IPS DF 19.7 (cell line): Measurements from ENCODE around the gene HYDIN.

Experiments used
- DNase-seq: peaks from one replicate; pipeline ENCODE4 v3.0.0-alpha.2; 2013; ENCODE audit warnings: low read depth, low spot score

HYDIN gene

DNA sequence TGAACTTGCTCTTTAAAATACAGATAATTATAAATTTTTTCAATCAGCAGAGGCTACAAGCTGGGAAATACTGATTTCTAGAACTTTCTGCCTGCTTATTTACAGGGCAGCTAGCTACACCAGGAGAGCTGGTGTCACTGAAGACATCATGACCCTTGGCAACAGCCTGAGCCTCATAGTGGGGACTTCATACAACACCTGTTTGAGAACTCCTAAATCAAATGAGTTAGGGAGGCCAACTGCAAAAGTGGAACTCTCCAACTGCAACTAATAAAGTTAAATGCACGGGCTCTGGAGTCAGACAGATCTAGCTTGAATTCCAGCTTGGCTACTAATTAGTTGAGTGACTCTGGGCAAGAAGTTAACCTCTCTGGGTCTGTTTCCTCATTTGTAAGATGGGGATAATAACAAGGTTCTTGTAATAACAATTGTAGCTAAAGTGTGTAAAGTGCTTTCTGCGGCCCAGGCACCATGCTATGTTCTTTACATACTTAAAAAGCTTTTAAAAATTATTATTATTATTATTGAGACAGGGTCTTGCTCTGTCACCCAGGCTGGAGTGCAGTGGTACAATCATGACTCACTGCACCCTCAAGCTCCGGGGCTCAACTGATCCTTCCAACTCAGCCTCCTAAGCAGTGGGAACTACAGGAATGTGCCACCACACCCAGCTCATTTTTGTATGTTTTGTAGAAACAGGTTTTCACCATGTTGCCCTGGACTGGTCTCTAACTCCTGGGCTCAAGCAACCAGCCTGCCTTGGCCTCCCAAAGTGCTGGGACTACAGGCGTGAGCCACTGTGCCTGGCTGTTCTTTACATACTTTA is 462.9 kb downstream of the HYDIN start:
- no peak for DNase-seq

DNA sequence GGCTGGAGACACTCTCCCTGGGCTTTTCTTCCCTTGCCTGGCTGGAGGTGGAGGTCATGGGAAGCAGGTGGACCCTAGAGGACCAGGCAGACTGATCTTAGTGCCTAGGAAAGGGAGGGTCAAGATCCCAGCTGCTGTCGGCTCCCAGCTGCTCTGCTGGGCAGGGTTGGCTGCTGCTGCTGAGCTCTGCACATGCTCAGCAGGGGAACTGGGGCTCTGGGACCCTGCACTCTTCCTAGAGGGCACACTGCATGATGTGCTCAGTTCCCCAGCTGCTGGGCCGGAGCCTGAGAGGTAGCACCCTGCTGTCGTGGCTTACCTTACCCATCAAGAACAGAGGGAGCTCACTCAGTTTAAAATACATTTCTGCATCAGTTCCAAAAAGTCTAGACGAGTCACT is 463.9 kb downstream of the HYDIN start:
- no peak for DNase-seq

DNA sequence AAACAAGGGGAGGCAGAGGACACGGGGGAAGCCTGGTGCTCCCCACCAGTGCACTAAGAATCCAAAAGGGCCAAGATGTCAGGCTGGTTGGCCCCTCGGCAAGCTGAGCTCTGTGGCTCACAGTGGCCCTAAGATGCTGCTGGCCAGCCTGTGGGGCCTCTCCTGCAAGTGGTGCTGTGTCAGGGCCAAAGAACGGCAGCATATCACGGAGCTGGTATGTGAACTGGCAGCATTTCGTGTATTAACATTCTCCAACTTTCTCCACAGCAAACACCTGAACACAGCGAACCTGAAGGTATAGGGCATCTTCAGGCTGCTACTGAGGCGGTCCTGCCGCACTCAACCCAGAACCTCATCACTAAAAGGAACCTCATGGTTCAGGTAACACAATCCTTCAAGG is 464.3 kb downstream of the HYDIN start:
- no peak for DNase-seq

DNA sequence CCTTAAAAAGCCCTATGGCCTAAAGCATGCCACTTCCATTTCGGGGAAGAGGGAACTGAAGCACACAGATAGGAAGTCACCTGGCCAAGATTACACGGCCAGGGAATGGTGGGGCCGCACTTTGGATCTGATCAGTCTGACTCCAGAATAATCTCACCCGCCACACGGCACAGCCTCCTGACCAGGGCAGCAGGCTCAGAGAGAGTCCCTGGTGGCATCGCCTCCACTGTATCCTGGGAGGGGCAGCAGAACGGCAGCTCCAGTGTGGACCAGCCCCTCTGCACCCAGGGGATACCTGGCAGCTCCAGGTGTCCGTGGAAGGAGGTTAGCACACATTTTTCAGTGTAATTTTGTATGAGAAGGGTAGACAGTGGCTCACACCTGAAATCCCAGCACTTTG is 465.0 kb downstream of the HYDIN start:
- DNase-seq: no peak

DNA sequence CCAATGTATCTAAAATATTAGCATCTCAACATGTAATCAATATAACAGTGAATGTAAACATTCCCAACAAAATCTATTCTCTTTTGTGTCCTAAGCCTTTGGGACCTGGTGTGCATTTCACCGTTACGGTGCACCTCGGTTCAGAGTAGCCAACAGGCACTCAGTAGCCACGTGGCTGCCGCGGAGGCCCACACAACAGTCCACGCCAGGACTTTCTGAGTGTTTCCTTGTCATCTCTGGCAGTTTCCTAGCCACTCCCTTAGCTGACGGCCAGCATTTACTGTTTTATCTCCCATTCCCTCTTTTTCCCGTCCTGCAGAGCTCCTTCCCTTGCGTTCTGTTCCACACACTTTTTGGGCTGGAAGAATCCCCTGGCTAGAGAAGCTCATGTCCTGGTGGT is 465.9 kb downstream of the HYDIN start:
- DNase-seq: no peak

DNA sequence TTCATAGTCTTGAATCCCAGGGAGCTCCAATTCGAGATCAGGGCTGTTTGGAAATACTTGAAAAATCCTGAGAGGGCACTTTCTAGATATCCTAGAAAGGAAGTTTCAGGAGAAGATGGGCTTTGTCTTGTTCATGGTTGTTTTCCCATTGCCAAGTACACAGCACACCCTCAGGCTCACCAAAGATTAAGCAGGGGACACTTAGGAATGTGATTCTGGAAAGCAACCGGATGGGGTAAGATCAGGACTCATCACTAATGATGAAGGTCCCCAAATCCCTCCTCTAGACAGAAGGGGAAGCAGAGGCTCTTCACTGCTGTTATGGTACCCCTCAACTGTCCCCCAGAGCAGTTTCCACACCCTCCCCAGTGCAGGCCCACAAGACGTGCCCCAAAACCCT is 470.3 kb downstream of the HYDIN start:
- no peak for DNase-seq

DNA sequence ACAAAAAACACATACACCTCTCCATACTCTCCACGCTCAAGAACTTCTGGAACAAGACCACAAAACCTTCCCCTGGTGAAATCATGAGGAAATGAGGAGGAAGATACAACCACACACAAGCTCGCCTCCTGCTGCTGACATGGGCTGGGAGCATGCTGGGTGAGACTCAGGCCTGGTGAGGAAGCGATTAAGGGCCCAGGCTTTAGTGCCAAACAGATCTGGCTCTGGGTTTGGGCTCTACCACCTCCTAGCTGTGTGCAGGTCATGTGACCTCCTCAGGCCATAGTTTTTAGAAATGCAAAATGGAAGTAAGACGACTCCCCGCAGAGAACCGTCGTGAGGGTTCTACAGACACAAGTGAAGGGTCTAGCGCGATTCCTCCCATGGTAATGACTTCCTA is 470.9 kb downstream of the HYDIN start:
- DNase-seq: no peak

DNA sequence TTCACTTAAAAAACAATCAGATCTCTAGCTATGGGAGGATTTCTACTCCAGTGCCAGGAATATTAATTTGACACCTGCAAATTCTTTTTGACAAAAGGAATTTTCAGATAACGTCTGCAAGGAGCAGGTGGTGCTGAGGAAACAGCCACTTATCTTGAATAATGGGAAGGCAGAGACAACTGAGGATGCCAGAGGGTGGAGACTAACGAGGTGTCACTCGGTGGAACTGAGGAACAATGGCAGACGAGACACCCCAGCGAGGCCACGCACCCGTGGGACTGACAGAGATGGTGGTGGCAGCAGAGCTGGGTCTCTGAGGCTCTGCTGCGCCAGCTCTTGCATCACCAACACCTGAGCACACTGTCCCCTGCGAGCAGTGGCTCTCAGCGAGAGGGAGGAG is 471.7 kb downstream of the HYDIN start:
- DNase-seq: no peak
